HG03045 (cell line): ENCODE results near the gene ZBTB43.

ENCODE experiments used
- ATAC-seq: cut with Tn5 transposase; IDR thresholded peaks from one replicate; pipeline ENCODE4 v1.9.1; 2021; ENCODE audit warnings: mild to moderate bottlenecking, moderate library complexity; ENCODE audit not compliant: unreplicated experiment

ZBTB43 gene

DNA sequence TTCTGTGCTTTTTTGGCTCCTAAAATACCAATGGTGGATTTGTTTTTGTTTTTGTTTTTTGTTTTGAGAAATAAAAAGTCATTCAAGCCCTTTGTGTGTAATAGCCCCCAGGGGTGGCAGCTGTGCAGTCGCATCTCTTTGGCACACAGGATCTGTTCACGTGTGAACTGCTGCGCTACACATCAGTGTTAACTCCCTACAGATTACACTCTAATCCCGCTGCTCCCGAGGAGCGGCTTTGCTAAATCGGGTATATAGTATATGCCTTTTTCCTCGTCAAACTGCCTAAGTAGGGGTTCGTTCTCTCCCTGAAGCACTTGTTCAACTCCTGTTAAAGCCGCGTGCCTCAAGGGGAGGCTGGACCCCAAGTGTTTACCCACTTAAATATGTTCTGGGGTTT is 77.9 kb downstream of the ZBTB43 start:
- ATAC-seq, result no peak

DNA sequence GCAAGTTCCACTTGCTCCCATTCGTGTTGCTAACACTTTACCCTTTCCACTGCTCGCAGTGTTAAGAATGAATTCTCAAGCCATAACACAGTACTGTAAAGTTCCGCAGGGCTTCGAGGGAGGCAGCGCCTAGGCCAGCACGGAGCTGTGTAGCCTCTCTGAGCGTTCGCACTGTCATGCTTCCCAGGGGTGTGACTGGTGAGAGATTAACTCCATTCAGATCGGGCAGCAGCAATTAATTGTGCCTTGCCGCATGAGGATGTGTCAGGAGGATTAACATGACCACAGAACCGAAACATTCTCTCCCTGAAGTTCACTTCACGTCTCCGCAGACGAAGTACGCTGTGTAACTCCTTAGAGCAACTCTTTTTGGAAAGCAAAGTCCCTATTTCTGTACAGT is 78.8 kb downstream of the ZBTB43 start:
- ATAC-seq, result no peak

DNA sequence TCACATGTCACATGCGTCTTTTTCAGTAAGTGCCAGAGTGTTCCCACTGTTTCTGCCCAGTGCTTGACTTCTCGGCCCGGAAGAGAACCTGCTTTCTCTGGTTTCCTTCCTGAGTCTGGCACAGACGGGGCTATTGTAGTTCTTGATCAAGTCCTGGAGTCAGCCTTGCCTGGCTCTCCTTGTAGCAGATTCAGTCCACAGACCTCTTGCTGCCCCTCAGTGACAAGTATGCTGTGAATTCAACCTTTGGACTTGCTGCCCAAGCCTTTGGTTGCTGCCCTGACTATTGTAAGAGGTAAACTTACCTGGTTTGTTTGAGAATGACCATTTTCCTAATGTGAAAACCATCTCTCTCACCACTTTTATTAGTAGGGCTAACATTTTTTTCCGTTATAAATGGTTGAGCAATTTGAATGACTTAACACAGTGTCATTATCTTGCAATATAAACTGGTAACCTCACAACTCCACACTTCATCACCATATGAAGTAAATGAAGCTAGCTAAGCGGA is 80.3 kb downstream of the ZBTB43 start:
- ATAC-seq, result no peak

DNA sequence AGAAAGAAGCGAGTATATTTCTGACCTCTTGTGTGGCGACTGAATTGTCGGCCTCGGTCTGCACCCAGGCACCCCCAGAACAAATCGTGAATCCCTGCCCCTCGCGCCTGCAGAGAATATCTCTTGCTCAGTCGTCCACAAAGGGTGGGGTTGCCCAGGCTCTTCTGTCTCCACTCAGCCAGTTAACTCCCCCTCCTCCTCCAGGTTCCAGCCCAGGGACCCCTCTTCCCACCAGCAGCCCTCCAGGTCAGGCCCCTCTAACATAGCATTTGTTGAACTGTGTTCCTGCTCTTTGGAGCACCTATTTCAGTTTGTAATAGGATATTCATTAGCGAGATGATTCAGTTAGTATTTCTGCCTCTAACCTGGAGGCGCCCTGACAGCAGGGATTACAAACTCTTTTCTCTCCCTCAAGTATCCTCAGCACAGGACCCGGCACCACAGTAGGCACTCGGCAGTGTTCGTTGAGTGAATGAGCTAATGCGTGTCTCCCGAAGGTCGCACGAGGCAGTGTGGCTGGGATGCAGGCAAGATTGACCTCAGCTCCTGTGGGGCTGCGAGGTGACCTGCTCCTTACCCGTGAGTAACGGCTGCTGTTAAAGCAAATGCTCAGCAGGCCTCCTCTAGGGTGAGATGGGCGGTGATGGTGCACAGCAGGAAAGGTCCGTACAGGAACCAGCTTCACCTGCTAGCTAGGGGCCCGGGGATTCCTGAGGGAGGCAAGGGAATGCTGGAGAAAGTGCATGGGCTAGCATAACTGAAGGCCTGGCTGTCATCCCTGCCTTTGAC is 81.4 kb downstream of the ZBTB43 start:
- no peak for ATAC-seq

DNA sequence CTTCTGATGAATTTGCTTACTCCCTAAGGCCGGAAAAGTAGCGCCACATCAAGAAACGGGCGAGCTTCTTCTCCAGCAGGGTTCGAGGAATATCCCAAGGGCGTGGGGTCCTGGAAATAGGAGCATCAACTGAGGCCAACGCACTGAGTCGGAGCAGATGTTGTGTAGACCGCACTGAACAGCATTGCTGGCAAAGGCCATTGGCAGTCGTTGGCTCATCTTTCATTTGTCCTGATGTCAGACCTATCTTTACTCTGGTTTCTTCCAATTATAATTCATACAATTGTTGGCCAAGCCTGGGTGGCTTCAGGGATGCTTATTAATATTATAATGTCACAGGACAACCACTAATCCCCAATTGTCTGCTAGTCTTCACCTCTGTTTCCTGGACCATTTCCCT is 82.1 kb downstream of the ZBTB43 start:
- no peak for ATAC-seq
